WTC11 (cell line): ENCODE results near the gene MRFAP1.

Source experiments
- ATF1 ChIP-seq: sonication (generic); formaldehyde crosslinking; IDR thresholded peaks from 2 replicates; pipeline ENCODE4 v1.8.1; 2023; ENCODE audit warnings: mild to moderate bottlenecking, moderate library complexity, missing genetic modification reagents
- CREB1 ChIP-seq: sonication (generic); formaldehyde crosslinking; IDR thresholded peaks from 2 replicates; pipeline ENCODE4 v1.8.0; 2023; ENCODE audit warnings: mild to moderate bottlenecking, missing genetic modification reagents
- CTCF ChIP-seq: fragments of 200-600 bp; IDR thresholded peaks from 2 replicates; pipeline ENCODE4 v1.8.0; 2022; ENCODE audit warnings: antibody characterized with exemption
- FOXK1 ChIP-seq: sonication (generic); formaldehyde crosslinking; IDR thresholded peaks from 2 replicates; pipeline ENCODE4 v1.8.0; 2022; ENCODE audit warnings: mild to moderate bottlenecking, moderate library complexity, missing genetic modification reagents
- FOXP4 ChIP-seq: sonication (generic); formaldehyde crosslinking; IDR thresholded peaks from 2 replicates; pipeline ENCODE4 v1.8.0; 2022; ENCODE audit warnings: mild to moderate bottlenecking, missing genetic modification reagents
- GABPB1 ChIP-seq: sonication (generic); formaldehyde crosslinking; IDR thresholded peaks from 2 replicates; pipeline ENCODE4 v1.8.1; 2023; ENCODE audit warnings: mild to moderate bottlenecking, missing genetic modification reagents
- PRDM15 ChIP-seq: sonication (generic); formaldehyde crosslinking; IDR thresholded peaks from 2 replicates; pipeline ENCODE4 v1.8.0; 2022; ENCODE audit warnings: missing genetic modification reagents
- TEAD4 ChIP-seq: sonication (generic); formaldehyde crosslinking; IDR thresholded peaks from 2 replicates; pipeline ENCODE4 v1.8.0; 2022; ENCODE audit warnings: mild to moderate bottlenecking, missing genetic modification reagents
- ZNF263 ChIP-seq: sonication (generic); formaldehyde crosslinking; IDR thresholded peaks from 2 replicates; pipeline ENCODE4 v1.8.1; 2022; ENCODE audit warnings: low read depth, mild to moderate bottlenecking, moderate library complexity, missing genetic modification reagents
- ZNF512 ChIP-seq: sonication (generic); formaldehyde crosslinking; IDR thresholded peaks from 2 replicates; pipeline ENCODE4 v1.8.1; 2022; ENCODE audit warnings: missing genetic modification reagents, borderline replicate concordance
- TF ChIP-seq, protein P1 (sequence below): sonication (generic); formaldehyde crosslinking; IDR thresholded peaks from 2 replicates; pipeline ENCODE4 v1.8.1; 2023; ENCODE audit warnings: mild to moderate bottlenecking, moderate library complexity, missing genetic modification reagents
- TF ChIP-seq, protein P2 (sequence below): sonication (generic); formaldehyde crosslinking; IDR thresholded peaks from 2 replicates; pipeline ENCODE4 v1.8.1; 2023; ENCODE audit warnings: mild to moderate bottlenecking, missing genetic modification reagents
- TF ChIP-seq, protein P3 (sequence below): sonication (generic); formaldehyde crosslinking; conservative IDR thresholded peaks from 2 replicates; pipeline ENCODE4 v1.8.1; 2022; ENCODE audit warnings: mild to moderate bottlenecking, missing genetic modification reagents

DNA sequence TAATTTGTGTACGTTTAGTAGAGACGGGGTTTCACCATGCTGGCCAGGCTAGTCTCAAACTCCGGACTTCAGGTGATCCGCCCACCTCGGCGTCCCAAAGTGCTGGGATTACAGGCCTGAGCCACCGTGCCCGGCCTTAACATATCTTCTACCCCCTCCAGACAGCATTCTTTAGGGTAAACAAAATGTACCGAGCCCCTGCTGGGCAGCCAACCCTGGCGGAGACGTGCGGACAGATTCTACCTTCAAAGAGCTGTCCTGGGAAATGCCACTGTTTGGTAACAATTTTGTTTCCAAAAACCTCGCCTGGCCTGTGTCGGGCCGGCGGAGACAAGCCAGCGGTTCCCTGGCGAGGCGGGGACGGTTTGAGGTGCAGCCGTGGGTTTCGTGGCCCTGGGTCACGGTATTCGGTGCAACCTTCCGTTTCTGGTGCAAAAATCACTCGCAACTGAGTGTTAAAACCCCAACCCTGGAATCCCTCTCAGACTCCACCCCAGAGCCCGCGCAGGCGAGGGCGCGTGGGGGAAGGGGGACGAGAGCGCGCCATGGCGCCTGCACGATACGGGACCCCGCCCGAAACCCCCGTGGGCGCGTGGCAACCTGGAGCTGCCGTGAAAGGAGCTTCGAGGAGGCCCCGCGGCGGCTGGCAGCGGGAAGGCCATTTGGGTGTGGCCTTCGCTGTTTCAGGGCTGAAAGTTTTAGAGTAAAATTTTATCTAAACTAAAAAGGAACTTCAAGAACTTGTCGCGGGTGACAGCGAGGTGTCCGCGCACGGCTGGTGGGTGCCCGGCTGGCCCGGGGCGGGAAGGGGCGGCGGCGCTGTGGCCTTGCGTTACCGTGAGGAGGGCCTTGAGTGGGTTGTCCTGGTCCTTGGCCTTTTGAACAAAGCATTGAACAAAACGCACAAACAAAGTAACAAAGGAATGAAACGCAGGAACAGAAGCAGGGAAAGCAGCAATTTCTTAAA is 17.0 kb downstream of the MRFAP1 start:
- TF ChIP-seq PRDM15: no peak
- no peak for TF ChIP-seq CTCF
- no peak for TF ChIP-seq ZNF512 (CRISPR knock-in tag)
- TF ChIP-seq FOXK1: no peak
- no peak for TF ChIP-seq TEAD4
- TF ChIP-seq, protein P1, sequence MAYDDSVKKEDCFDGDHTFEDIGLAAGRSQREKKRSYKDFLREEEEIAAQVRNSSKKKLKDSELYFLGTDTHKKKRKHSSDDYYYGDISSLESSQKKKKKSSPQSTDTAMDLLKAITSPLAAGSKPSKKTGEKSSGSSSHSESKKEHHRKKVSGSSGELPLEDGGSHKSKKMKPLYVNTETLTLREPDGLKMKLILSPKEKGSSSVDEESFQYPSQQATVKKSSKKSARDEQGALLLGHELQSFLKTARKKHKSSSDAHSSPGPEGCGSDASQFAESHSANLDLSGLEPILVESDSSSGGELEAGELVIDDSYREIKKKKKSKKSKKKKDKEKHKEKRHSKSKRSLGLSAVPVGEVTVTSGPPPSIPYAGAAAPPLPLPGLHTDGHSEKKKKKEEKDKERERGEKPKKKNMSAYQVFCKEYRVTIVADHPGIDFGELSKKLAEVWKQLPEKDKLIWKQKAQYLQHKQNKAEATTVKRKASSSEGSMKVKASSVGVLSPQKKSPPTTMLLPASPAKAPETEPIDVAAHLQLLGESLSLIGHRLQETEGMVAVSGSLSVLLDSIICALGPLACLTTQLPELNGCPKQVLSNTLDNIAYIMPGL: no peak
- TF ChIP-seq ZNF263 (CRISPR knock-in tag): no peak
- TF ChIP-seq ATF1 (CRISPR knock-in tag): no peak
- TF ChIP-seq, protein P2, sequence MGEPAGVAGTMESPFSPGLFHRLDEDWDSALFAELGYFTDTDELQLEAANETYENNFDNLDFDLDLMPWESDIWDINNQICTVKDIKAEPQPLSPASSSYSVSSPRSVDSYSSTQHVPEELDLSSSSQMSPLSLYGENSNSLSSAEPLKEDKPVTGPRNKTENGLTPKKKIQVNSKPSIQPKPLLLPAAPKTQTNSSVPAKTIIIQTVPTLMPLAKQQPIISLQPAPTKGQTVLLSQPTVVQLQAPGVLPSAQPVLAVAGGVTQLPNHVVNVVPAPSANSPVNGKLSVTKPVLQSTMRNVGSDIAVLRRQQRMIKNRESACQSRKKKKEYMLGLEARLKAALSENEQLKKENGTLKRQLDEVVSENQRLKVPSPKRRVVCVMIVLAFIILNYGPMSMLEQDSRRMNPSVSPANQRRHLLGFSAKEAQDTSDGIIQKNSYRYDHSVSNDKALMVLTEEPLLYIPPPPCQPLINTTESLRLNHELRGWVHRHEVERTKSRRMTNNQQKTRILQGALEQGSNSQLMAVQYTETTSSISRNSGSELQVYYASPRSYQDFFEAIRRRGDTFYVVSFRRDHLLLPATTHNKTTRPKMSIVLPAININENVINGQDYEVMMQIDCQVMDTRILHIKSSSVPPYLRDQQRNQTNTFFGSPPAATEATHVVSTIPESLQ (CRISPR knock-in tag): no peak
- no peak for TF ChIP-seq FOXP4
- TF ChIP-seq GABPB1 (CRISPR knock-in tag): no peak
- TF ChIP-seq, protein P3, sequence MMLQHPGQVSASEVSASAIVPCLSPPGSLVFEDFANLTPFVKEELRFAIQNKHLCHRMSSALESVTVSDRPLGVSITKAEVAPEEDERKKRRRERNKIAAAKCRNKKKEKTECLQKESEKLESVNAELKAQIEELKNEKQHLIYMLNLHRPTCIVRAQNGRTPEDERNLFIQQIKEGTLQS (CRISPR knock-in tag): no peak
- no peak for TF ChIP-seq CREB1
